ENCODE measurements around the gene SPI1.
"Not testable (repeated sequence)": the region's sequence is repeated elsewhere in the genome, so short reads cannot be mapped to it uniquely, and the experiment has no call there.

Gene SPI1

GRCh38 chr11:47337229-47337924 is 41.0 kb downstream of the SPI1 start:
- no peak for DNase-seq

GRCh38 chr11:47336595-47336994 is 41.8 kb downstream of the SPI1 start:
- DNase-seq, result no peak

GRCh38 chr11:47335733-47336132 is 42.6 kb downstream of the SPI1 start:
- DNase-seq, result no peak

GRCh38 chr11:47334699-47335411 is 43.5 kb downstream of the SPI1 start:
- not testable (repeated sequence) for DNase-seq

GRCh38 chr11:47333886-47334443 is 44.4 kb downstream of the SPI1 start:
- no peak for DNase-seq

- DNase-seq, result no peak
Observed at GRCh38 chr11:47333526-47333845, 44.9 kb downstream of the SPI1 start.

GRCh38 chr11:47332791-47333525 is 45.4 kb downstream of the SPI1 start:
- DNase-seq, result no peak

GRCh38 chr11:47332303-47332711 is 46.0 kb downstream of the SPI1 start:
- DNase-seq, result no peak

GRCh38 chr11:47331454-47332302 is 46.7 kb downstream of the SPI1 start:
- no peak for DNase-seq

GRCh38 chr11:47329987-47330931 is 48.1 kb downstream of the SPI1 start:
- peak; percentile 6 for DNase-seq

GRCh38 chr11:47329431-47329986 is 48.8 kb downstream of the SPI1 start:
- DNase-seq, result no peak

GRCh38 chr11:47328449-47329390 is 49.6 kb downstream of the SPI1 start:
- DNase-seq, result no peak

- no peak for DNase-seq
Observed at GRCh38 chr11:47327949-47328348, 50.4 kb downstream of the SPI1 start.

- DNase-seq, result no peak
Observed at GRCh38 chr11:47327025-47327424, 51.3 kb downstream of the SPI1 start.

GRCh38 chr11:47326198-47326597 is 52.1 kb downstream of the SPI1 start:
- DNase-seq, result no peak

- no peak for DNase-seq
Observed at GRCh38 chr11:47325271-47326041, 52.9 kb downstream of the SPI1 start.

- DNase-seq, result no peak
Observed at GRCh38 chr11:47324520-47324919, 53.8 kb downstream of the SPI1 start.

GRCh38 chr11:47318166-47318565 is 60.2 kb downstream of the SPI1 start:
- no peak for DNase-seq
